Right kidney (tissue), 9 donors: ENCODE data around the gene IL18BP.
A peak's percentile ranks its signal among the peaks of the same experiment; 100 is the strongest.

Experiments
- DNase-seq: peaks from one replicate; pipeline ENCODE4 v3.0.0-alpha.2; 2016
- long read RNA-seq, 8 donors: transcript quantifications; one replicate each; lab custom pipeline, GENCODE V29; 2026

IL18BP gene
- long read RNA-seq, donor 1, full-length matches to known transcripts: 2 of 2 reads
- long read RNA-seq, donor 1, partial matches to known transcripts: 0 of 2 reads
- long read RNA-seq, donor 1, other reads (novel, unspliced or antisense): 0 of 2 reads
- long read RNA-seq, donor 2: 0 reads
- long read RNA-seq, donor 3, partial matches to known transcripts: 49 of 49 reads
- long read RNA-seq, donor 3, other reads (novel, unspliced or antisense): 0 of 49 reads
- long read RNA-seq, donor 4, partial matches to known transcripts: 201 of 215 reads
- long read RNA-seq, donor 4, other reads (novel, unspliced or antisense): 13 of 215 reads
- long read RNA-seq, donor 5, partial matches to known transcripts: 0 of 1 reads
- long read RNA-seq, donor 5, other reads (novel, unspliced or antisense): 0 of 1 reads
- long read RNA-seq, donor 6, full-length matches to known transcripts: 1 of 331 reads
- long read RNA-seq, donor 6, partial matches to known transcripts: 223 of 331 reads
- long read RNA-seq, donor 6, other reads (novel, unspliced or antisense): 107 of 331 reads
- long read RNA-seq, donor 7, partial matches to known transcripts: 0 of 2 reads
- long read RNA-seq, donor 7, other reads (novel, unspliced or antisense): 0 of 2 reads
- long read RNA-seq, donor 8, full-length matches to known transcripts: 1 of 1 reads
- long read RNA-seq, donor 8, partial matches to known transcripts: 0 of 1 reads
- long read RNA-seq, donor 8, other reads (novel, unspliced or antisense): 0 of 1 reads

GRCh38 chr11:71998649-71999310 is at the start of gene IL18BP:
Gene IL18BP (plus strand): TSS chr11:71998909. CDS start chr11:71999985, 1,076 bp downstream.
- no peak for DNase-seq

GRCh38 chr11:71949034-71949433 is 49.7 kb upstream of the IL18BP start:
- no peak for DNase-seq

GRCh38 chr11:71951741-71952310 is 46.9 kb upstream of the IL18BP start:
- no peak for DNase-seq

GRCh38 chr11:71955898-71956456 is 42.7 kb upstream of the IL18BP start:
- no peak for DNase-seq

- no peak for DNase-seq
These were observed 36.2 kb upstream of the IL18BP start for GRCh38 chr11:71962428-71963038.

- no peak for DNase-seq
These were observed 35.2 kb upstream of the IL18BP start for GRCh38 chr11:71963468-71963867.

- no peak for DNase-seq
These were observed 34.1 kb upstream of the IL18BP start for GRCh38 chr11:71964641-71965040.

GRCh38 chr11:71971680-71972079 is 27.0 kb upstream of the IL18BP start:
- DNase-seq: no peak

- DNase-seq: no peak
These were observed 22.2 kb upstream of the IL18BP start for GRCh38 chr11:71976551-71976950.

GRCh38 chr11:71977090-71977489 is 21.6 kb upstream of the IL18BP start:
- no peak for DNase-seq

GRCh38 chr11:71977743-71978418 is 20.8 kb upstream of the IL18BP start:
- peak; percentile 25 for DNase-seq

- no peak for DNase-seq
These were observed 19.6 kb upstream of the IL18BP start for GRCh38 chr11:71979094-71979493.

GRCh38 chr11:71979602-71980001 is 19.1 kb upstream of the IL18BP start:
- no peak for DNase-seq

GRCh38 chr11:71986131-71986530 is 12.6 kb upstream of the IL18BP start:
- DNase-seq: no peak

- DNase-seq: no peak
These were observed 11.2 kb upstream of the IL18BP start for GRCh38 chr11:71987521-71987920.

- DNase-seq: no peak
These were observed 10.7 kb upstream of the IL18BP start for GRCh38 chr11:71988050-71988449.

- DNase-seq: no peak
These were observed 8.0 kb upstream of the IL18BP start for GRCh38 chr11:71990701-71991100.

GRCh38 chr11:71991494-71991893 is 7.2 kb upstream of the IL18BP start:
- no peak for DNase-seq

GRCh38 chr11:71992136-71992730 is 6.5 kb upstream of the IL18BP start:
- no peak for DNase-seq

GRCh38 chr11:71994786-71995185 is 3.9 kb upstream of the IL18BP start:
- no peak for DNase-seq

- DNase-seq: no peak
These were observed 2.9 kb upstream of the IL18BP start for GRCh38 chr11:71995726-71996291.
